ENCODE results near the gene NBEA.

The NBEA gene

GRCh38 chr13:35255241-35255640 lies 313.2 kb downstream of the NBEA start:
- WGBS (ENCODE audit: insufficient coverage, insufficient read length): no CpG with 5 or more reads among the region's 8 CpGs
- H3K36me3 ChIP-seq (ENCODE audit: control insufficient read depth, insufficient read depth, low read length): 0 out of 2 replicates have a peak, but pooled peaks cover 8% of the 10 kb centered on the region
- no peak for DNase-seq (ENCODE audit: low read depth, low spot score)
- H3K9me3 ChIP-seq (ENCODE audit: control insufficient read depth, insufficient read depth, low read length): no peaks in the 10 kb centered on the region
- H3K27ac ChIP-seq (ENCODE audit: low read length): no peak overlapping the region
- H3K27me3 ChIP-seq (ENCODE audit: control insufficient read depth, insufficient read depth, low read length): no peaks in the 10 kb centered on the region
- H3K4me1 ChIP-seq (ENCODE audit: control insufficient read depth, insufficient read depth, low read length): no peaks in the 10 kb centered on the region
- no peak overlapping the region for H3K4me3 ChIP-seq (ENCODE audit: low read length)

- Histone ChIP-seq H3K9me3 (ENCODE audit: control insufficient read depth, insufficient read depth, low read length) (no peaks in the 10 kb centered on the region), H3K36me3 (ENCODE audit: control insufficient read depth, insufficient read depth, low read length) (0 out of 2 replicates have a peak, but pooled peaks cover 6% of the 10 kb centered on the region), H3K27ac (ENCODE audit: low read length) (no peak overlapping the region), H3K4me3 (ENCODE audit: low read length) (no peak overlapping the region), H3K4me1 (ENCODE audit: control insufficient read depth, insufficient read depth, low read length) (no peaks in the 10 kb centered on the region), H3K27me3 (ENCODE audit: control insufficient read depth, insufficient read depth, low read length) (no peaks in the 10 kb centered on the region)
- no CpG with 5 or more reads among the region's 9 CpGs for WGBS (ENCODE audit: insufficient coverage, insufficient read length)
- DNase-seq (ENCODE audit: low read depth, low spot score): no peak
Measured at GRCh38 chr13:35256459-35257148, 314.5 kb downstream of the NBEA start.

- Histone ChIP-seq H3K27me3 (ENCODE audit: control insufficient read depth, insufficient read depth, low read length) (no peaks in the 10 kb centered on the region), H3K4me1 (ENCODE audit: control insufficient read depth, insufficient read depth, low read length) (no peaks in the 10 kb centered on the region), H3K27ac (ENCODE audit: low read length) (no peak overlapping the region), H3K4me3 (ENCODE audit: low read length) (no peak overlapping the region), H3K36me3 (ENCODE audit: control insufficient read depth, insufficient read depth, low read length) (0 out of 2 replicates have a peak, but pooled peaks cover 4% of the 10 kb centered on the region), H3K9me3 (ENCODE audit: control insufficient read depth, insufficient read depth, low read length) (no peaks in the 10 kb centered on the region)
- no peak for DNase-seq (ENCODE audit: low read depth, low spot score)
Measured at GRCh38 chr13:35260316-35260715, 318.2 kb downstream of the NBEA start.

GRCh38 chr13:35266412-35266811 lies 324.3 kb downstream of the NBEA start:
- no peaks in the 10 kb centered on the region for H3K9me3 ChIP-seq (ENCODE audit: control insufficient read depth, insufficient read depth, low read length)
- WGBS (ENCODE audit: insufficient coverage, insufficient read length): no CpG with 5 or more reads among the region's 3 CpGs

GRCh38 chr13:35278917-35279316 lies 336.8 kb downstream of the NBEA start:
- DNase-seq (ENCODE audit: low read depth, low spot score): no peak
- H3K27ac ChIP-seq (ENCODE audit: low read length): no peak overlapping the region
- no peaks in the 10 kb centered on the region for H3K9me3 ChIP-seq (ENCODE audit: control insufficient read depth, insufficient read depth, low read length)
- H3K36me3 ChIP-seq (ENCODE audit: control insufficient read depth, insufficient read depth, low read length): no peaks in the 10 kb centered on the region
- H3K27me3 ChIP-seq (ENCODE audit: control insufficient read depth, insufficient read depth, low read length): no peaks in the 10 kb centered on the region
- no peak overlapping the region for H3K4me3 ChIP-seq (ENCODE audit: low read length)
- H3K4me1 ChIP-seq (ENCODE audit: control insufficient read depth, insufficient read depth, low read length): no peaks in the 10 kb centered on the region

More at GRCh38 chr13:35266412-35266811, 324.3 kb downstream of the NBEA start:
- Histone ChIP-seq H3K36me3 (ENCODE audit: control insufficient read depth, insufficient read depth, low read length) (no peaks in the 10 kb centered on the region; the same call in 1 of the 2 replicates), H3K27me3 (ENCODE audit: control insufficient read depth, insufficient read depth, low read length) (no peaks in the 10 kb centered on the region), H3K27ac (ENCODE audit: low read length) (no peak overlapping the region), H3K4me1 (ENCODE audit: control insufficient read depth, insufficient read depth, low read length) (no peaks in the 10 kb centered on the region), H3K4me3 (ENCODE audit: low read length) (no peak overlapping the region)
- DNase-seq (ENCODE audit: low read depth, low spot score): no peak

GRCh38 chr13:35279500-35279899 lies 337.4 kb downstream of the NBEA start:
- no peaks in the 10 kb centered on the region for H3K9me3 ChIP-seq (ENCODE audit: control insufficient read depth, insufficient read depth, low read length)
- no peak overlapping the region for H3K4me3 ChIP-seq (ENCODE audit: low read length)
- H3K27ac ChIP-seq (ENCODE audit: low read length): no peak overlapping the region
- no peak for DNase-seq (ENCODE audit: low read depth, low spot score)
- no CpG with 5 or more reads among the region's 1 CpG for WGBS (ENCODE audit: insufficient coverage, insufficient read length)
- H3K36me3 ChIP-seq (ENCODE audit: control insufficient read depth, insufficient read depth, low read length): no peaks in the 10 kb centered on the region
- H3K27me3 ChIP-seq (ENCODE audit: control insufficient read depth, insufficient read depth, low read length): no peaks in the 10 kb centered on the region
- H3K4me1 ChIP-seq (ENCODE audit: control insufficient read depth, insufficient read depth, low read length): no peaks in the 10 kb centered on the region

- no peak overlapping the region for H3K27ac ChIP-seq (ENCODE audit: low read length)
Measured at GRCh38 chr13:35283856-35284255, 341.8 kb downstream of the NBEA start.

GRCh38 chr13:35285677-35286076 lies 343.6 kb downstream of the NBEA start:
- no CpG with 5 or more reads among the region's 4 CpGs for WGBS (ENCODE audit: insufficient coverage, insufficient read length)
- no peaks in the 10 kb centered on the region for H3K4me1 ChIP-seq (ENCODE audit: control insufficient read depth, insufficient read depth, low read length)
- H3K9me3 ChIP-seq (ENCODE audit: control insufficient read depth, insufficient read depth, low read length): no peaks in the 10 kb centered on the region
- H3K4me3 ChIP-seq (ENCODE audit: low read length): no peak overlapping the region
- no peaks in the 10 kb centered on the region for H3K36me3 ChIP-seq (ENCODE audit: control insufficient read depth, insufficient read depth, low read length)
- no peaks in the 10 kb centered on the region for H3K27me3 ChIP-seq (ENCODE audit: control insufficient read depth, insufficient read depth, low read length)
- no peak overlapping the region for H3K27ac ChIP-seq (ENCODE audit: low read length)
- no peak for DNase-seq (ENCODE audit: low read depth, low spot score)

More at GRCh38 chr13:35283856-35284255, 341.8 kb downstream of the NBEA start:
- Histone ChIP-seq H3K27me3 (ENCODE audit: control insufficient read depth, insufficient read depth, low read length) (no peaks in the 10 kb centered on the region), H3K4me1 (ENCODE audit: control insufficient read depth, insufficient read depth, low read length) (no peaks in the 10 kb centered on the region), H3K9me3 (ENCODE audit: control insufficient read depth, insufficient read depth, low read length) (no peaks in the 10 kb centered on the region), H3K4me3 (ENCODE audit: low read length) (no peak overlapping the region), H3K36me3 (ENCODE audit: control insufficient read depth, insufficient read depth, low read length) (no peaks in the 10 kb centered on the region)
- DNase-seq (ENCODE audit: low read depth, low spot score): no peak
- WGBS (ENCODE audit: insufficient coverage, insufficient read length): no CpG with 5 or more reads among the region's 1 CpG

GRCh38 chr13:35292329-35292728 lies 350.3 kb downstream of the NBEA start:
- H3K27me3 ChIP-seq (ENCODE audit: control insufficient read depth, insufficient read depth, low read length): no peaks in the 10 kb centered on the region
- no peak overlapping the region for H3K27ac ChIP-seq (ENCODE audit: low read length)
- no CpG with 5 or more reads among the region's 1 CpG for WGBS (ENCODE audit: insufficient coverage, insufficient read length)
- no peaks in the 10 kb centered on the region for H3K4me1 ChIP-seq (ENCODE audit: control insufficient read depth, insufficient read depth, low read length)
- H3K36me3 ChIP-seq (ENCODE audit: control insufficient read depth, insufficient read depth, low read length): no peaks in the 10 kb centered on the region
- DNase-seq (ENCODE audit: low read depth, low spot score): no peak
- H3K9me3 ChIP-seq (ENCODE audit: control insufficient read depth, insufficient read depth, low read length): no peaks in the 10 kb centered on the region
- H3K4me3 ChIP-seq (ENCODE audit: low read length): no peak overlapping the region

- no peak for DNase-seq (ENCODE audit: low read depth, low spot score)
- no peaks in the 10 kb centered on the region for H3K36me3 ChIP-seq (ENCODE audit: control insufficient read depth, insufficient read depth, low read length)
- H3K4me3 ChIP-seq (ENCODE audit: low read length): no peak overlapping the region
- no peaks in the 10 kb centered on the region for H3K4me1 ChIP-seq (ENCODE audit: control insufficient read depth, insufficient read depth, low read length)
- H3K9me3 ChIP-seq (ENCODE audit: control insufficient read depth, insufficient read depth, low read length): no peaks in the 10 kb centered on the region
- no peaks in the 10 kb centered on the region for H3K27me3 ChIP-seq (ENCODE audit: control insufficient read depth, insufficient read depth, low read length)
- no peak overlapping the region for H3K27ac ChIP-seq (ENCODE audit: low read length)
Measured at GRCh38 chr13:35293579-35294226, 351.6 kb downstream of the NBEA start.

- no peak for DNase-seq (ENCODE audit: low read depth, low spot score)
- Histone ChIP-seq H3K36me3 (ENCODE audit: control insufficient read depth, insufficient read depth, low read length) (no peaks in the 10 kb centered on the region), H3K9me3 (ENCODE audit: control insufficient read depth, insufficient read depth, low read length) (no peaks in the 10 kb centered on the region)
Measured at GRCh38 chr13:35309706-35310105, 367.6 kb downstream of the NBEA start.

More at GRCh38 chr13:35309706-35310105, 367.6 kb downstream of the NBEA start:
- Histone ChIP-seq H3K4me3 (ENCODE audit: low read length) (no peak overlapping the region), H3K27me3 (ENCODE audit: control insufficient read depth, insufficient read depth, low read length) (no peaks in the 10 kb centered on the region), H3K27ac (ENCODE audit: low read length) (no peak overlapping the region), H3K4me1 (ENCODE audit: control insufficient read depth, insufficient read depth, low read length) (no peaks in the 10 kb centered on the region)
- no CpG with 5 or more reads among the region's 2 CpGs for WGBS (ENCODE audit: insufficient coverage, insufficient read length)
